Measurements from ENCODE around the gene DNTTIP2. TPM values are rescaled to one million over a fixed set of nuclear protein-coding genes. Genes with fewer than 3 reads are reported as not detected.

Gene DNTTIP2
- total RNA-seq, 2 donors from 2014 or later: 56.2 to 74.7 TPM

- DNase-seq: no peak
- Mint-ChIP-seq H3K27ac (no peak overlapping the region), H3K4me3 (no peak overlapping the region), H3K27me3 (ENCODE audit: insufficient read depth) (no peaks in the 10 kb centered on the region), H3K4me1 (peaks cover 36% of the 10 kb centered on the region), H3K36me3 (ENCODE audit: low read depth) (peaks cover 2% of the 10 kb centered on the region), H3K9me3 (no peaks in the 10 kb centered on the region)
- no peak overlapping the region for H3K4me3 ChIP-seq (ENCODE audit: low read length)
- no peaks in the 10 kb centered on the region for H3K27me3 ChIP-seq (ENCODE audit: control insufficient read depth, insufficient read depth, low read length, poor library complexity, severe bottlenecking)
- no peak overlapping the region for H3K9ac ChIP-seq (ENCODE audit: extremely low read depth, low read length, poor library complexity, severe bottlenecking)
- no peak for TF ChIP-seq CTCF (conservative IDR thresholded peaks at IDR 0.05)
- 100% methylated on average over 2 of the region's 2 CpGs; no CpG with 5 or more reads in 1 of the 2 experiments for WGBS, 2 experiments (ENCODE audit: insufficient coverage in 1 of 2, insufficient read length in 1 of 2)
- no peak overlapping the region for H3K27ac ChIP-seq (ENCODE audit: low read depth, low read length)
- H3K4me1 ChIP-seq (ENCODE audit: control insufficient read depth, insufficient read depth, low read length): peaks cover 14% of the 10 kb centered on the region
- H3K36me3 ChIP-seq (ENCODE audit: control insufficient read depth, insufficient read depth, low read length): no peaks in the 10 kb centered on the region
- H3K9me3 ChIP-seq (ENCODE audit: control insufficient read depth, low read length): no peaks in the 10 kb centered on the region
Measured at GRCh38 chr1:93822730-93823425, 56.1 kb downstream of the DNTTIP2 start.

GRCh38 chr1:93821423-93822144 is 57.4 kb downstream of the DNTTIP2 start:
- no peak for DNase-seq
- Mint-ChIP-seq H3K27ac (peak overlapping the region; percentile 95), H3K27me3 (ENCODE audit: insufficient read depth) (no peaks in the 10 kb centered on the region), H3K4me1 (peaks cover 47% of the 10 kb centered on the region), H3K4me3 (peak overlapping the region; percentile 28), H3K9me3 (no peaks in the 10 kb centered on the region), H3K36me3 (ENCODE audit: low read depth) (no peaks in the 10 kb centered on the region)
- H3K9ac ChIP-seq (ENCODE audit: extremely low read depth, low read length, poor library complexity, severe bottlenecking): peak overlapping the region; percentile 65
- no peaks in the 10 kb centered on the region for H3K27me3 ChIP-seq (ENCODE audit: control insufficient read depth, insufficient read depth, low read length, poor library complexity, severe bottlenecking)
- TF ChIP-seq CTCF (conservative IDR thresholded peaks at IDR 0.05): no peak
- H3K4me1 ChIP-seq (ENCODE audit: control insufficient read depth, insufficient read depth, low read length): peaks cover 14% of the 10 kb centered on the region
- no peaks in the 10 kb centered on the region for H3K36me3 ChIP-seq (ENCODE audit: control insufficient read depth, insufficient read depth, low read length)
- no peaks in the 10 kb centered on the region for H3K9me3 ChIP-seq (ENCODE audit: control insufficient read depth, low read length)
- no peak overlapping the region for H3K27ac ChIP-seq (ENCODE audit: low read depth, low read length)
- H3K4me3 ChIP-seq (ENCODE audit: low read length): no peak overlapping the region
- 82% methylated on average over 4 of the region's 4 CpGs; no CpG with 5 or more reads in 1 of the 2 experiments for WGBS, 2 experiments (ENCODE audit: insufficient coverage in 1 of 2, insufficient read length in 1 of 2)

DNA sequence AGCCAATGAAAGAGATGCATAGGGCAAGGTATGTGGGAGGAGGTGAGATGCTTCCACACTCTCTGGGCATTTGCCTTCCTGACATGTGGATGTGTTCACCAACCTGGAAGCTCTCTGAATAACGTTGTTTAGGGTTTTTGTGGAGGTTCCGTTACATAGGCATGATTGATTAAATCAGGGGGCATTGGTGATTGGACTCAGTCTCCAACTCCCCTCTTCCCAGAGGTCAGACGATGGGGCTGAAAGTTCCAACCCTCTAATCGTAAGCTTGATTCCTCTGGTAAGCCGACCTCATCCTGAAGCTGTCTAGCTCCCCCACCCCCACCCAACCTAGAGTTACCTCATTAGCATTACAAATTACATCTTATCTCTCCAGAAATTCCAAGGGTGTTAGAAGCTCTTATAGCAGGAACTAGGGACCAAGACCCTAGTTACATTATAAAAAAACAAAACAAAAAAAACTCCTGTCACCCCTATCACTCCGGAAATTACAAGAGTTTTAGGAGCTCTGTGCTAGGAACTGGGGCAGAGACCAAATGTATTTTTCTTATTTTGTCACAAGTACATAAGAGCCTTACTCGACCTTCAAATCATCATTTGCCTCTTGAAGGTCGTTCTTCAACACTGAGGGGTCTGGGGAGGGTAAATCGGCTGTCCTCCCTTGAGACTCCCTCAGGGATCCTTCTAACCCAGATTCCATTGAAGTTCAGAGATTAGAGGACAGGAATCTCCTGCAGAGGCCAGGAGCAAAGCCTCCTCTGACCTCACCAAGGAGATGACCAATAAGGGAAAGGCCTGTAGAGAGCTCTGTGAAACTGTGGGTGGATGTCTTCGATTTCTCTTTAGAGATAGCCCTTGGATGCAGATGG is 58.2 kb downstream of the DNTTIP2 start:
- TF ChIP-seq CTCF (conservative IDR thresholded peaks at IDR 0.05): no peak
- peaks cover 19% of the 10 kb centered on the region for H3K4me1 ChIP-seq (ENCODE audit: control insufficient read depth, insufficient read depth, low read length)
- H3K36me3 ChIP-seq (ENCODE audit: control insufficient read depth, insufficient read depth, low read length): no peaks in the 10 kb centered on the region
- 33 to 52% methylated on average over 4 to 10 of the region's 10 CpGs for WGBS, 2 experiments (ENCODE audit: insufficient coverage in 1 of 2, insufficient read length in 1 of 2)
- H3K9me3 ChIP-seq (ENCODE audit: control insufficient read depth, low read length): no peaks in the 10 kb centered on the region
- DNase-seq: peak; percentile 84
- no peaks in the 10 kb centered on the region for H3K9me3 Mint-ChIP-seq
- peak overlapping the region; percentile 65 for H3K9ac ChIP-seq (ENCODE audit: extremely low read depth, low read length, poor library complexity, severe bottlenecking)
- H3K4me3 ChIP-seq (ENCODE audit: low read length): peak overlapping the region; percentile 58
- peak overlapping the region; percentile 95 for H3K27ac Mint-ChIP-seq
- H3K4me1 Mint-ChIP-seq: peaks cover 51% of the 10 kb centered on the region
- H3K27me3 ChIP-seq (ENCODE audit: control insufficient read depth, insufficient read depth, low read length, poor library complexity, severe bottlenecking): no peaks in the 10 kb centered on the region
- peak overlapping the region; percentile 28 for H3K4me3 Mint-ChIP-seq
- H3K27me3 Mint-ChIP-seq (ENCODE audit: insufficient read depth): no peaks in the 10 kb centered on the region
- H3K27ac ChIP-seq (ENCODE audit: low read depth, low read length): peak overlapping the region; percentile 46
- H3K36me3 Mint-ChIP-seq (ENCODE audit: low read depth): no peaks in the 10 kb centered on the region
